K562 (cell line): ENCODE measurements around the gene LRRC25. TPM values are rescaled to one million over a fixed set of nuclear protein-coding genes. Genes with fewer than 3 reads are reported as not detected.

ENCODE experiments used
- AFF1 ChIP-seq, 2 experiments: fragments of 450-650 bp; IDR thresholded peaks; 2 replicates each; pipeline ENCODE4 v1.6.1; 2018; ENCODE audit warnings: mild to moderate bottlenecking in 2 of 2, low read depth in 1 of 2; ENCODE audit not compliant: partially characterized antibody in 2 of 2
- ATF2 ChIP-seq: sonication (generic); formaldehyde crosslinking; IDR thresholded peaks from 2 replicates; pipeline ENCODE4 v1.8.1; 2022; ENCODE audit warnings: missing genetic modification reagents
- CAMTA2 ChIP-seq: fragments of 250-450 bp; sonication (Bioruptor Pico); conservative IDR thresholded peaks from 2 replicates; pipeline ENCODE4 v1.5.1; 2022
- CREB3L1 ChIP-seq: fragments of 450-650 bp; IDR thresholded peaks from 2 replicates; pipeline ENCODE4 v1.6.1; 2014; ENCODE audit warnings: low read depth, mild to moderate bottlenecking, moderate library complexity, borderline replicate concordance
- ELF1 ChIP-seq: fragments of 200-800 bp; sonication (Bioruptor generic); IDR thresholded peaks from 2 replicates; pipeline ENCODE4 v1.6.1; 2016; ENCODE audit warnings: missing genetic modification characterization, missing compliant biosample characterization
- KAT7 ChIP-seq: sonication (generic); formaldehyde crosslinking; IDR thresholded peaks from 2 replicates; pipeline ENCODE4 v1.8.0; 2022; ENCODE audit warnings: missing genetic modification reagents, mild to moderate bottlenecking, borderline replicate concordance
- MCM5 ChIP-seq: fragments of 450-650 bp; IDR thresholded peaks from 2 replicates; pipeline ENCODE4 v1.6.1; 2016; ENCODE audit warnings: low read depth
- MTF1 ChIP-seq: fragments of 250-450 bp; sonication (Bioruptor Pico); IDR thresholded peaks from 2 replicates; pipeline ENCODE4 v1.9.0; 2021; ENCODE audit warnings: moderate library complexity, mild to moderate bottlenecking, inconsistent platforms, borderline replicate concordance
- MXI1 ChIP-seq: IDR thresholded peaks from 2 replicates; pipeline ENCODE4 v1.6.1; 2011; ENCODE audit warnings: low read depth, mild to moderate bottlenecking, improper control_type of control experiment, low read length
- POU5F1 ChIP-seq: fragments of 150-350 bp; IDR thresholded peaks from 2 replicates; pipeline ENCODE4 v1.6.1; 2014; ENCODE audit warnings: borderline replicate concordance, low read length, low read depth, mild to moderate bottlenecking; ENCODE audit not compliant: partially characterized antibody
- PTBP1 ChIP-seq: fragments of 200-400 bp; formaldehyde crosslinking; IDR thresholded peaks from 2 replicates; pipeline ENCODE4 v1.6.1; 2017; ENCODE audit warnings: low read depth, low read length
- SAFB ChIP-seq: fragments of 200-400 bp; formaldehyde crosslinking; IDR thresholded peaks from 2 replicates; pipeline ENCODE4 v1.6.1; 2017; ENCODE audit warnings: low read depth, low read length, borderline replicate concordance
- SMC3 ChIP-seq: conservative IDR thresholded peaks from 2 replicates; pipeline ENCODE4 v1.6.1; 2011; ENCODE audit warnings: low read depth, low read length, improper control_type of control experiment; ENCODE audit not compliant: insufficient read depth
- ZFP1 ChIP-seq: fragments of 450-650 bp; formaldehyde crosslinking; IDR thresholded peaks from 2 replicates; pipeline ENCODE4 v1.4.0; 2020; ENCODE audit warnings: mild to moderate bottlenecking, mixed read lengths
- ZNF592 ChIP-seq: fragments of 450-650 bp; IDR thresholded peaks from 2 replicates; pipeline ENCODE4 v1.6.1; 2017; ENCODE audit warnings: antibody characterized with exemption, mild to moderate bottlenecking
- ZSCAN29 ChIP-seq: fragments of 450-650 bp; IDR thresholded peaks from 2 replicates; pipeline ENCODE4 v1.6.1; 2017
- polyA plus RNA-seq, 8 experiments: library from polyadenylated mRNA; depleted of rRNA in 4 of 8; stranded (reverse) in 5 of 8; unstranded in 3 of 8; fragments of >200 nt; fragmentation: Nextera tagmentation in 2 of 8; fragmentation: Illumina TruSeq in 1 of 8; extraction: Ambion mirVana in 2 of 8; extraction: Trizol in 1 of 8; gene quantifications; 2 replicates each; pipeline versions ENCODE4 v1.2.1 to v1.2.3, GENCODE V29; 2011 to 2014; ENCODE audit warnings: inconsistent platforms in 1 of 8, missing spikeins in 1 of 8
- total RNA-seq, 7 experiments: library from RNA; depleted of rRNA in 6 of 7; stranded (reverse); fragments of >200 nt in 6 of 7; fragmentation: Illumina TruSeq in 2 of 7; extraction: Trizol in 2 of 7; gene quantifications; 2 replicates each; pipeline versions ENCODE4 v1.2.1 to v1.2.3, GENCODE V29; 2011 to 2021; ENCODE audit warnings: low replicate concordance in 1 of 7

LRRC25 gene
- total and polyA plus RNA-seq, 9 of the 15 experiments (the other 6 are each of a cell fraction or from before 2014, with no cell fraction given) = 0.07 to 0.36 (median 0.10) TPM; not detected in 3

- TF ChIP-seq ZNF592 (peak; percentile 76; the same call in 1 of the 2 replicates), ZFP1 (CRISPR knock-in tag) (no peak), AFF1 (IDR thresholded peaks at IDR 0.05; ENCODE audit: low read depth in 1 of 2, partially characterized antibody in 2 of 2) (no peak), MXI1 (no peak), MTF1 (no peak), ZSCAN29 (no peak), POU5F1 (no peak), KAT7 (CRISPR knock-in tag) (no peak), CREB3L1 (no peak), SAFB (peak; percentile 55; the same call in 1 of the 2 replicates), MCM5 (no peak), SMC3 (no peak), ATF2 (CRISPR knock-in tag) (no peak), CAMTA2 (CRISPR knock-in tag) (0 out of 2 replicates have a peak, but pooled peaks have one; percentile 27), PTBP1 (no peak), ELF1 (tag) (no peak; the same call in 1 of the 2 replicates)
These were observed 41.1 kb upstream of the LRRC25 start (continued) for GRCh38 chr19:18438331-18439024.
